Measurements from ENCODE around the gene PRLHR. TPM values are rescaled to one million over a fixed set of nuclear protein-coding genes. Genes with fewer than 3 reads are reported as not detected.

PRLHR gene
- total RNA-seq, 2 donors from 2014 or later, result not detected

- Histone ChIP-seq H3K9me3 (no peaks in the 10 kb centered on the region), H3K4me1 (ENCODE audit: control insufficient read depth in 1 of 2, low read depth in 2 of 2) (peaks cover 4 to 41% of the 10 kb centered on the region in 2 donors), H3K36me3 (no peaks in the 10 kb centered on the region), H3K4me3 (no peak overlapping the region), H3K27ac (no peak overlapping the region), H3K27me3 (replicated peaks; ENCODE audit: insufficient read depth) (no peaks in the 10 kb centered on the region)
- no peak for ATAC-seq (ENCODE audit: insufficient number of reproducible peaks, low FRiP score, low read depth)
- no peak for DNase-seq (ENCODE audit: low spot score)
- no peak for TF ChIP-seq CTCF (IDR thresholded peaks at IDR 0.05)
Measured at GRCh38 chr10:118572256-118573041, 23.0 kb downstream of the PRLHR start.

- Histone ChIP-seq H3K4me1 (ENCODE audit: control insufficient read depth in 1 of 2, low read depth in 2 of 2) (peaks cover 4 to 42% of the 10 kb centered on the region in 2 donors), H3K4me3 (no peak overlapping the region), H3K27me3 (replicated peaks; ENCODE audit: insufficient read depth) (no peaks in the 10 kb centered on the region), H3K9me3 (no peaks in the 10 kb centered on the region), H3K27ac (peak overlapping the region in 1 of 2 donors; percentile 37), H3K36me3 (no peaks in the 10 kb centered on the region)
- DNase-seq (ENCODE audit: low spot score) (no peak), ATAC-seq (ENCODE audit: insufficient number of reproducible peaks, low FRiP score, low read depth) (peak; percentile 59)
- TF ChIP-seq CTCF (IDR thresholded peaks at IDR 0.05), result no peak
Measured at GRCh38 chr10:118571123-118571522, 24.3 kb downstream of the PRLHR start.

GRCh38 chr10:118570591-118570990 lies 24.9 kb downstream of the PRLHR start:
- Histone ChIP-seq H3K27me3 (replicated peaks; ENCODE audit: insufficient read depth) (no peaks in the 10 kb centered on the region), H3K9me3 (no peaks in the 10 kb centered on the region), H3K4me1 (ENCODE audit: control insufficient read depth in 1 of 2, low read depth in 2 of 2) (peaks cover 4 to 42% of the 10 kb centered on the region in 2 donors), H3K27ac (peak overlapping the region in 1 of 2 donors; percentile 9), H3K4me3 (no peak overlapping the region), H3K36me3 (no peaks in the 10 kb centered on the region)
- DNase-seq (ENCODE audit: low spot score), result no peak
- ATAC-seq (ENCODE audit: insufficient number of reproducible peaks, low FRiP score, low read depth), result no peak
- TF ChIP-seq CTCF (IDR thresholded peaks at IDR 0.05), result no peak

- no peaks in the 10 kb centered on the region for H3K27me3 ChIP-seq (replicated peaks; ENCODE audit: insufficient read depth)
- no peaks in the 10 kb centered on the region for H3K9me3 ChIP-seq
- ATAC-seq (ENCODE audit: insufficient number of reproducible peaks, low FRiP score, low read depth) (no peak), DNase-seq (ENCODE audit: low spot score) (no peak)
- no peak overlapping the region for H3K4me3 ChIP-seq
- H3K36me3 ChIP-seq, result no peaks in the 10 kb centered on the region
- H3K4me1 ChIP-seq (ENCODE audit: control insufficient read depth in 1 of 2, low read depth in 2 of 2), result peaks cover 4 to 42% of the 10 kb centered on the region in 2 donors
- no peak for TF ChIP-seq CTCF (IDR thresholded peaks at IDR 0.05)
- no peak overlapping the region for H3K27ac ChIP-seq
Measured at GRCh38 chr10:118569882-118570252, 25.6 kb downstream of the PRLHR start.

- TF ChIP-seq CTCF (IDR thresholded peaks at IDR 0.05), result no peak
- Histone ChIP-seq H3K27ac (no peak overlapping the region), H3K9me3 (no peaks in the 10 kb centered on the region), H3K4me1 (ENCODE audit: control insufficient read depth in 1 of 2, low read depth in 2 of 2) (peaks cover 4 to 42% of the 10 kb centered on the region in 2 donors), H3K27me3 (replicated peaks; ENCODE audit: insufficient read depth) (no peaks in the 10 kb centered on the region), H3K4me3 (no peak overlapping the region), H3K36me3 (no peaks in the 10 kb centered on the region)
- DNase-seq (ENCODE audit: low spot score), result no peak
- no peak for ATAC-seq (ENCODE audit: insufficient number of reproducible peaks, low FRiP score, low read depth)
Measured at GRCh38 chr10:118569241-118569881, 26.1 kb downstream of the PRLHR start.

Data from thoracic aorta (tissue), 2 donors.